ENCODE measurements around the gene CALR. TPM values are rescaled to one million over a fixed set of nuclear protein-coding genes. Genes with fewer than 3 reads are reported as not detected.

Gene CALR
- polyA plus RNA-seq, 3 donors = 860 to 1,005 (median 871) TPM

Other genes with a start within 250 kb of the CALR start
- gene FBXW9, start 242.0 kb upstream of the CALR start, polyA plus RNA-seq (ENCODE audit: insufficient read length in 3 of 3) = 10 to 100 TPM; 16.6 to 18.9 (median 18.3) TPM
- gene TNPO2, start 214.7 kb upstream of the CALR start, polyA plus RNA-seq (ENCODE audit: insufficient read length in 3 of 3) = 10 to 100 TPM; 73.6 to 96.4 (median 81.7) TPM
- 100 to 1,000 TPM; 172 to 217 (median 201) TPM for gene TRIR, start 203.9 kb upstream of the CALR start, polyA plus RNA-seq (ENCODE audit: insufficient read length in 3 of 3)
- 10 to 100 TPM; 86.8 to 98.0 (median 91.7) TPM for gene GET3, start 201.1 kb upstream of the CALR start, polyA plus RNA-seq (ENCODE audit: insufficient read length in 3 of 3)
- gene BEST2, start 186.8 kb upstream of the CALR start, polyA plus RNA-seq (ENCODE audit: insufficient read length in 3 of 3) = under 1 TPM in 1 of 3 donors, not detected in 2; 0.15 TPM
- gene HOOK2, start 163.1 kb upstream of the CALR start, polyA plus RNA-seq (ENCODE audit: insufficient read length in 3 of 3) = 10 to 100 TPM; 48.8 to 89.5 (median 81.1) TPM
- 10 to 100 TPM; 19.6 to 28.7 (median 20.5) TPM for gene JUNB, start 147.1 kb upstream of the CALR start, polyA plus RNA-seq (ENCODE audit: insufficient read length in 3 of 3)
- gene PRDX2, start 136.8 kb upstream of the CALR start, polyA plus RNA-seq (ENCODE audit: insufficient read length in 3 of 3) = 100 to 1,000 TPM; 303 to 365 (median 345) TPM
- 1 to 10 TPM; 4.4 to 5.8 (median 5.8) TPM for gene THSD8, start 136.5 kb upstream of the CALR start, polyA plus RNA-seq (ENCODE audit: insufficient read length in 3 of 3)
- 10 to 100 TPM; 28.8 to 48.4 (median 46.0) TPM for gene RNASEH2A, start 132.0 kb upstream of the CALR start, polyA plus RNA-seq (ENCODE audit: insufficient read length in 3 of 3)
- not detected for gene RTBDN, start 104.0 kb upstream of the CALR start, polyA plus RNA-seq (ENCODE audit: insufficient read length in 3 of 3)
- gene MAST1, start 100.1 kb upstream of the CALR start, polyA plus RNA-seq (ENCODE audit: insufficient read length in 3 of 3) = 1 to 10 TPM; 1.1 to 1.4 (median 1.3) TPM
- gene DNASE2, start 57.2 kb upstream of the CALR start, polyA plus RNA-seq (ENCODE audit: insufficient read length in 3 of 3) = 10 to 100 TPM in 1 of 3 donors, 1 to 10 TPM in 2; 8.1 to 11.1 (median 9.1) TPM
- under 1 TPM; 0.20 to 0.46 (median 0.45) TPM for gene KLF1, start 51.4 kb upstream of the CALR start, polyA plus RNA-seq (ENCODE audit: insufficient read length in 3 of 3)
- 10 to 100 TPM; 33.9 to 42.9 (median 36.7) TPM for gene GCDH, start 47.4 kb upstream of the CALR start, polyA plus RNA-seq (ENCODE audit: insufficient read length in 3 of 3)
- gene SYCE2, start 19.3 kb upstream of the CALR start, polyA plus RNA-seq (ENCODE audit: insufficient read length in 3 of 3) = 1 to 10 TPM; 2.4 to 6.2 (median 5.5) TPM
- 10 to 100 TPM; 54.6 to 65.4 (median 62.1) TPM for gene FARSA, start 4.9 kb upstream of the CALR start, polyA plus RNA-seq (ENCODE audit: insufficient read length in 3 of 3)
- 10 to 100 TPM; 81.0 to 92.7 (median 89.6) TPM for gene RAD23A, start 7.3 kb downstream of the CALR start, polyA plus RNA-seq (ENCODE audit: insufficient read length in 3 of 3)
- gene GADD45GIP1, start 18.6 kb downstream of the CALR start, polyA plus RNA-seq (ENCODE audit: insufficient read length in 3 of 3) = 10 to 100 TPM; 36.2 to 54.7 (median 42.6) TPM
- under 1 TPM; 0.06 to 0.22 (median 0.19) TPM for gene DAND5, start 31.0 kb downstream of the CALR start, polyA plus RNA-seq (ENCODE audit: insufficient read length in 3 of 3)
- gene NFIX, start 56.9 kb downstream of the CALR start, polyA plus RNA-seq (ENCODE audit: insufficient read length in 3 of 3) = 10 to 100 TPM; 14.8 to 19.2 (median 14.9) TPM
- 1 to 10 TPM; 5.2 to 7.7 (median 5.7) TPM for gene LYL1, start 164.2 kb downstream of the CALR start, polyA plus RNA-seq (ENCODE audit: insufficient read length in 3 of 3)
- gene TRMT1, start 178.1 kb downstream of the CALR start, polyA plus RNA-seq (ENCODE audit: insufficient read length in 3 of 3) = 10 to 100 TPM; 35.0 to 43.9 (median 42.9) TPM
- 10 to 100 TPM; 29.1 to 38.3 (median 38.1) TPM for gene NACC1, start 179.7 kb downstream of the CALR start, polyA plus RNA-seq (ENCODE audit: insufficient read length in 3 of 3)
- 10 to 100 TPM; 63.9 to 72.6 (median 64.1) TPM for gene STX10, start 211.8 kb downstream of the CALR start, polyA plus RNA-seq (ENCODE audit: insufficient read length in 3 of 3)
- gene IER2, start 211.8 kb downstream of the CALR start, polyA plus RNA-seq (ENCODE audit: insufficient read length in 3 of 3) = 10 to 100 TPM; 67.0 to 87.0 (median 73.1) TPM

Measured in renal pelvis (tissue), 3 donors.